ENCODE measurements around the gene CIRBP. TPM values are rescaled to one million over a fixed set of nuclear protein-coding genes. Genes with fewer than 3 reads are reported as not detected.

Gene CIRBP
- total RNA-seq, 1 donor from 2014 or later: 341 TPM

- Mint-ChIP-seq H3K4me3 (ENCODE audit: unreplicated experiment) (no peak overlapping the region), H3K27me3 (ENCODE audit: unreplicated experiment) (peaks cover 20% of the 10 kb centered on the region), H3K4me1 (ENCODE audit: low read depth, unreplicated experiment) (peaks cover 21% of the 10 kb centered on the region), H3K36me3 (ENCODE audit: unreplicated experiment) (no peaks in the 10 kb centered on the region), H3K27ac (ENCODE audit: unreplicated experiment) (no peak overlapping the region), H3K9me3 (ENCODE audit: unreplicated experiment) (peaks cover 30% of the 10 kb centered on the region)
- no peak for DNase-seq
- no peak for TF ChIP-seq CTCF (IDR thresholded peaks at IDR 0.05; ENCODE audit: partially characterized antibody, unreplicated experiment)
Observed at GRCh38 chr19:1258163-1258492, 11.0 kb upstream of the CIRBP start.

- peaks cover 27% of the 10 kb centered on the region for H3K9me3 Mint-ChIP-seq (ENCODE audit: unreplicated experiment)
- no peaks in the 10 kb centered on the region for H3K36me3 Mint-ChIP-seq (ENCODE audit: unreplicated experiment)
- H3K27ac Mint-ChIP-seq (ENCODE audit: unreplicated experiment): peak overlapping the region; percentile 64
- TF ChIP-seq CTCF (IDR thresholded peaks at IDR 0.05; ENCODE audit: partially characterized antibody, unreplicated experiment): no peak
- H3K4me1 Mint-ChIP-seq (ENCODE audit: low read depth, unreplicated experiment): peaks cover 24% of the 10 kb centered on the region
- peaks cover 20% of the 10 kb centered on the region for H3K27me3 Mint-ChIP-seq (ENCODE audit: unreplicated experiment)
- no peak overlapping the region for H3K4me3 Mint-ChIP-seq (ENCODE audit: unreplicated experiment)
- DNase-seq: no peak
Observed at GRCh38 chr19:1258707-1259205, 10.4 kb upstream of the CIRBP start.

GRCh38 chr19:1259206-1259875, 9.8 kb upstream of the CIRBP start:
- Mint-ChIP-seq H3K27me3 (ENCODE audit: unreplicated experiment) (peaks cover 22% of the 10 kb centered on the region), H3K9me3 (ENCODE audit: unreplicated experiment) (peaks cover 29% of the 10 kb centered on the region), H3K36me3 (ENCODE audit: unreplicated experiment) (no peaks in the 10 kb centered on the region), H3K4me3 (ENCODE audit: unreplicated experiment) (no peak overlapping the region), H3K4me1 (ENCODE audit: low read depth, unreplicated experiment) (peaks cover 24% of the 10 kb centered on the region), H3K27ac (ENCODE audit: unreplicated experiment) (no peak overlapping the region)
- DNase-seq: peak; percentile 68
- TF ChIP-seq CTCF (IDR thresholded peaks at IDR 0.05; ENCODE audit: partially characterized antibody, unreplicated experiment): no peak

GRCh38 chr19:1259876-1260748, 9.0 kb upstream of the CIRBP start:
- H3K36me3 Mint-ChIP-seq (ENCODE audit: unreplicated experiment): no peaks in the 10 kb centered on the region
- peaks cover 25% of the 10 kb centered on the region for H3K4me1 Mint-ChIP-seq (ENCODE audit: low read depth, unreplicated experiment)
- peak overlapping the region; percentile 49 for H3K4me3 Mint-ChIP-seq (ENCODE audit: unreplicated experiment)
- no peak overlapping the region for H3K27ac Mint-ChIP-seq (ENCODE audit: unreplicated experiment)
- peaks cover 15% of the 10 kb centered on the region for H3K27me3 Mint-ChIP-seq (ENCODE audit: unreplicated experiment)
- peaks cover 24% of the 10 kb centered on the region for H3K9me3 Mint-ChIP-seq (ENCODE audit: unreplicated experiment)
- no peak for TF ChIP-seq CTCF (IDR thresholded peaks at IDR 0.05; ENCODE audit: partially characterized antibody, unreplicated experiment)
- no peak for DNase-seq

Data from glutamatergic neuron (in vitro differentiated cells).